ENCODE results near the gene ZNF35. TPM values are rescaled to one million over a fixed set of nuclear protein-coding genes. Genes with fewer than 3 reads are reported as not detected.
A peak's percentile ranks its signal among the peaks of the same experiment; 100 is the strongest.

The ZNF35 gene
- total and polyA plus RNA-seq, 10 of the 15 experiments (the other 5 are each of a cell fraction or from before 2014, with no cell fraction given) = 9.3 to 21.1 (median 13.4) TPM

DNA sequence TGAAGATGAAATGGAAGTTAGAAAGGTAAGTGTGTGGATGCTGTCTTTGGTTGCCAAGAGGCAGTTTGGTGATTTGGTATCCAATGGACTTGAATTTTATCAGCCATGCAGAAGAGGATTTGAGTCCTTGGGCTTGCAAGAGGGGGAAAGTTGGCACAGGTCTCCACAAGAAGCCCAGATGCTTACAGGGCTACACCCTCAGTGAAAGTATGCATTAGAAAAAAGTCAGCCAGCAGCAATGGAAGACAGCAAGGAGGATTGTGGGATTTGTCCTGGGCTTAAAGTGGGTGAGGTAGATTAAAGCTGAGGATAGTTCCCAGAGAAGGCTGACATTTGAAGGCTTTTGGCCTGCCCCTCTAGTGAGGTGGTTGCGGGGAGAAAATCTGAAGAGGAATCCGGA is 46.8 kb upstream of the ZNF35 start:
- ATAC-seq (no peak), DNase-seq (ENCODE audit: low read depth, low spot score) (no peak), FAIRE-seq (no peak)
- H3K79me2 ChIP-seq (ENCODE audit: control insufficient read depth, insufficient read depth, low read length) = no peaks in the 10 kb centered on the region
- no peak overlapping the region for H3K27ac ChIP-seq (ENCODE audit: control insufficient read depth, insufficient read depth)
- no peak overlapping the region for H2AFZ ChIP-seq (ENCODE audit: control insufficient read depth, low read depth, low read length)
- no peaks in the 10 kb centered on the region; the same call in 2 of the 3 replicates for H3K9me3 ChIP-seq (replicated peaks; ENCODE audit: control insufficient read depth, insufficient read depth, low read length)
- no peaks in the 10 kb centered on the region for H4K20me1 ChIP-seq (ENCODE audit: control insufficient read depth, insufficient read depth)
- no peaks in the 10 kb centered on the region for H3K36me3 ChIP-seq (ENCODE audit: control insufficient read depth in 2 of 2, insufficient read depth in 2 of 2, low read length in 1 of 2)
- TF ChIP-seq SUPT20H (IDR thresholded peaks at IDR 0.05; ENCODE audit: borderline replicate concordance, control insufficient read depth, low read depth, low read length) (no peak), RB1 (IDR thresholded peaks at IDR 0.05; ENCODE audit: borderline replicate concordance) (no peak), USF1 (IDR thresholded peaks at IDR 0.05; ENCODE audit: borderline replicate concordance, extremely low read length, insufficient read depth, low read depth, low read length) (no peak)
- 93% methylated on average over 2 of the region's 2 CpGs for WGBS (ENCODE audit: insufficient coverage, insufficient replicate concordance, low lambda C conversion rate, missing lambda C conversion rate)
- H3K4me3 ChIP-seq = no peak overlapping the region
- no peak overlapping the region for H3K4me2 ChIP-seq (ENCODE audit: control insufficient read depth, insufficient read depth)
- H3K4me1 ChIP-seq (ENCODE audit: control insufficient read depth, insufficient read depth, low read length) = no peaks in the 10 kb centered on the region
- no TSS peak for BruUV-seq (replicated peaks)
- no peaks in the 10 kb centered on the region for H3K27me3 ChIP-seq (replicated peaks in 1 of 2; ENCODE audit: control insufficient read depth in 2 of 2, insufficient read depth in 2 of 2, low read length in 1 of 2)
- RAD21 ChIA-PET (ENCODE audit: unreplicated experiment) = no interaction called here
- intact Hi-C loops (cut with micrococcal nuclease; ENCODE audit: unreplicated experiment) (no loop called here), in situ Hi-C loops (cut with MboI) (no loop called here)
- H3K9ac ChIP-seq (ENCODE audit: control insufficient read depth, insufficient read depth, low read length) = no peak overlapping the region
- POLR2A ChIA-PET = no interaction called here
- CTCF ChIA-PET = interaction anchor here (1.2 kb wide), 1 partner anchor 164 kb away, joined by 3 read pairs; no protein-coding TSS in a partner anchor
- SMC1A ChIA-PET (ENCODE audit: uncharacterized antibody, unreplicated experiment) = no interaction called here

GRCh38 chr3:44612678-44613077 is 35.9 kb upstream of the ZNF35 start:
- Histone ChIP-seq H4K20me1 (ENCODE audit: control insufficient read depth, insufficient read depth) (no peaks in the 10 kb centered on the region), H3K27ac (ENCODE audit: control insufficient read depth, insufficient read depth) (no peak overlapping the region), H3K27me3 (replicated peaks in 1 of 2; ENCODE audit: control insufficient read depth in 2 of 2, insufficient read depth in 2 of 2, low read length in 1 of 2) (no peaks in the 10 kb centered on the region), H3K4me3 (no peak overlapping the region), H2AFZ (ENCODE audit: control insufficient read depth, low read depth, low read length) (no peak overlapping the region), H3K36me3 (ENCODE audit: control insufficient read depth in 2 of 2, insufficient read depth in 2 of 2, low read length in 1 of 2) (no peaks in the 10 kb centered on the region), H3K9ac (ENCODE audit: control insufficient read depth, insufficient read depth, low read length) (no peak overlapping the region), H3K9me3 (replicated peaks; ENCODE audit: control insufficient read depth, insufficient read depth, low read length) (no peaks in the 10 kb centered on the region), H3K4me1 (ENCODE audit: control insufficient read depth, insufficient read depth, low read length) (no peaks in the 10 kb centered on the region), H3K4me2 (ENCODE audit: control insufficient read depth, insufficient read depth) (no peak overlapping the region), H3K79me2 (ENCODE audit: control insufficient read depth, insufficient read depth, low read length) (no peaks in the 10 kb centered on the region)
- SMC1A ChIA-PET (ENCODE audit: uncharacterized antibody, unreplicated experiment) = interaction anchor here (1.1 kb wide), 1 partner anchor 9 kb away, joined by 5 read pairs; no protein-coding TSS in a partner anchor
- POLR2A ChIA-PET = no interaction called here
- in situ Hi-C loops (cut with MboI) (no loop called here), intact Hi-C loops (cut with micrococcal nuclease; ENCODE audit: unreplicated experiment) (no loop called here)
- CTCF ChIA-PET = no interaction called here
- BruUV-seq (replicated peaks) = no TSS peak
- ATAC-seq = no peak
- TF ChIP-seq SPI1 (IDR thresholded peaks at IDR 0.05; ENCODE audit: borderline replicate concordance, insufficient read depth, low read depth, low read length) (0 out of 2 replicates have a peak, but pooled peaks have one; percentile 6), NFXL1 (IDR thresholded peaks at IDR 0.05; ENCODE audit: borderline replicate concordance) (no peak), JUNB (IDR thresholded peaks at IDR 0.05) (no peak)
- TF ChIP-seq, protein P1, sequence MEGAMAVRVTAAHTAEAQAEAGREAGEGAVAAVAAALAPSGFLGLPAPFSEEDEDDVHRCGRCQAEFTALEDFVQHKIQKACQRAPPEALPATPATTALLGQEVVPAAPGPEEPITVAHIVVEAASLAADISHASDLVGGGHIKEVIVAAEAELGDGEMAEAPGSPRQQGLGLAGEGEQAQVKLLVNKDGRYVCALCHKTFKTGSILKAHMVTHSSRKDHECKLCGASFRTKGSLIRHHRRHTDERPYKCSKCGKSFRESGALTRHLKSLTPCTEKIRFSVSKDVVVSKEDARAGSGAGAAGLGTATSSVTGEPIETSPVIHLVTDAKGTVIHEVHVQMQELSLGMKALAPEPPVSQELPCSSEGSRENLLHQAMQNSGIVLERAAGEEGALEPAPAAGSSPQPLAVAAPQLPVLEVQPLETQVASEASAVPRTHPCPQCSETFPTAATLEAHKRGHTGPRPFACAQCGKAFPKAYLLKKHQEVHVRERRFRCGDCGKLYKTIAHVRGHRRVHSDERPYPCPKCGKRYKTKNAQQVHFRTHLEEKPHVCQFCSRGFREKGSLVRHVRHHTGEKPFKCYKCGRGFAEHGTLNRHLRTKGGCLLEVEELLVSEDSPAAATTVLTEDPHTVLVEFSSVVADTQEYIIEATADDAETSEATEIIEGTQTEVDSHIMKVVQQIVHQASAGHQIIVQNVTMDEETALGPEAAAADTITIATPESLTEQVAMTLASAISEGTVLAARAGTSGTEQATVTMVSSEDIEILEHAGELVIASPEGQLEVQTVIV (IDR thresholded peaks at IDR 0.05; ENCODE audit: borderline replicate concordance, partially characterized antibody) = no peak
- RAD21 ChIA-PET (ENCODE audit: unreplicated experiment) = no interaction called here
- no peak for DNase-seq (ENCODE audit: low read depth, low spot score)
- no peak for FAIRE-seq
